ENCODE data around the gene OGFOD3.

OGFOD3 gene

DNA sequence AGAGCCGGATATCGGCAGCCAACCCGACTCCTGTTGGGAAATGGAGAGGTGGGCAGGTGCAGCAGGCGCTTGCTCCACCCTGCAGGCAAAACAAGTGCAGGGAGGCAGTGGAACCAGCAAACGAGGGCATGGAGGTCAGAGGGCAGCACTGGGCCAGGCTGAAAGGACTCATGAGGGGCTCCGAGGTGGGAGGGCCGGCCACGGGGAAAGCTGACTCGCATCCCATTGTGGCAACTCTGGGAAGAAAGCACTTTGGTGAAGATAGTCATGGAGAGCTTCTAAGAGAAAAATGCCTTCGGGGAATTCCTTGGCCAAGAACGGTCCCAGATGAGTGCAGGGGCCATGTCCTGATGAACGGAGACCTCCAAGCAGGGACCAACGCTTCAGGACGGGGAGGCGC is 27.7 kb upstream of the OGFOD3 start:
- no peak for DNase-seq

GRCh38 chr17:82445542-82445941 is 27.2 kb upstream of the OGFOD3 start:
- DNase-seq: no peak

- no peak for DNase-seq
These were observed 26.6 kb upstream of the OGFOD3 start for GRCh38 chr17:82444941-82445521.

DNA sequence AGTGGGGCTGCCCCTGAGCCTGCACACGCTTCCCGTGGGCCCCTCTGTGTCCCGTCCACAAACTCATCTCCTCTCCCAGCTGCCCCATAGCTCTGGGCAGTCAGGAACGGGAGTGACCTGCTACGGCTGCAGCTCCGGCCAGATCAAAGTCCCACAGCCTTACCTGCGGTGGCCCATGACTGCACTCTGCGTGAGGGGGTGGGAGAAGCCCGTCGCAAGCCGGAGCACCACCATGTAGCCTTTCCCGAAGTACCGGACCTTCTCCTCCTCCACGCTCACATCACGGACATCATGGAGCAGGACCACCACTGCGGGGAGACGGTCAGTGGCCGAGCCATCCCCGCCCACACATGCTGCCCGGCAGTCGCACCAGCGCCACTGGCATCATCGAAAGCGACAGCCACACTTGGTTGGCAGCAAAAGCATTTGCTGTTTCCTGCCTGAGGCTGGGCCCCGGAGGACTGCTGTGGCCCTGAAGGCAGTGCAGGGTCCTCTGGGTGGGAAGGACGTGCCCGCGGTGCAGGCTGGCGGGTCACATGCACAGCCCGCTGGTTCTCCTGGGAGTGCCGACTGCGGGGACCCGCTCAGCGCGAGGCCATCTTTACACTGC is 26.0 kb upstream of the OGFOD3 start:
- no peak for DNase-seq

DNA sequence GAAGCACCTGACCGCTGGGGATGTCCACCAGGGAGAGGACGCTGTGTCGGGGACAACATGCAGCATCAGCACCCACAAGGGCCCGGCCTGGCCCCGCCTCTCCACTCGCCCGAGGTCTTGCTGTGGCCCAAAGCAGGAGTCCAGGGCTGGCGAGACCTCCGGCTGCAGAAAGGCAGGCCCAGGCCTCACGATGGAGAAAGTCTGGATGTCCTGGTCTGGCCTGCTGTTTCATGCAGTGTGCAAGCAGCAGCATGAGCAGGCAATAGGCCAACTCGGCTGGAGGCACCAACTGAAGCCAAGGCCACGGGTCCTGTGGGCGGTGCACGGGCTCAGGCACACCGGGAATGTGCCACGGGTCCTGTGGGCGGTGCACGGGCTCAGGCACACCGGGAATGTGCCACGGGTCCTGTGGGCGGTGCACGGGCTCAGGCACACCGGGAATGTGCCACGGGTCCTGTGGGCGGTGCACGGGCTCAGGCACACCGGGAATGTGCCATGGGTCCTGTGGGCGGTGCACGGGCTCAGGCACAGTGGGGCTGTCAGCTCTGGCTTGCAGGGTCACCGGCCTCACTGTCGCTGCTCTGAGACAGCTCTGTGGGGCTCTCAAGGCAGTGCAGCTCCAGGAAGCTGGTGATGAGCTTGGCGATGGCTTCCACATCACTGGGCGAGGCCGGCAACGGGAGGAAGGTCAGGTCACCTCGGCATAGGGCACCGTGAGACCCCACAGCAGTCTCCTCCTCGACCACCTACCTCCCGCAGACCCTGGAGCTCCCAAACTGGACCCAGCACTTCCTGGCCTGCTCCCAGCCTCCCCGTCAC is 25.3 kb upstream of the OGFOD3 start:
- no peak for DNase-seq

- no peak for DNase-seq
These were observed 24.5 kb upstream of the OGFOD3 start for GRCh38 chr17:82442643-82443464.

- DNase-seq: no peak
These were observed 23.5 kb upstream of the OGFOD3 start for GRCh38 chr17:82441691-82442487.

- no peak for DNase-seq
These were observed 22.7 kb upstream of the OGFOD3 start for GRCh38 chr17:82440991-82441627.

GRCh38 chr17:82440469-82440981 is 22.1 kb upstream of the OGFOD3 start:
- DNase-seq: no peak

GRCh38 chr17:82439829-82440365 is 21.5 kb upstream of the OGFOD3 start:
- DNase-seq: no peak

GRCh38 chr17:82439194-82439828 is 20.9 kb upstream of the OGFOD3 start:
- no peak for DNase-seq

DNA sequence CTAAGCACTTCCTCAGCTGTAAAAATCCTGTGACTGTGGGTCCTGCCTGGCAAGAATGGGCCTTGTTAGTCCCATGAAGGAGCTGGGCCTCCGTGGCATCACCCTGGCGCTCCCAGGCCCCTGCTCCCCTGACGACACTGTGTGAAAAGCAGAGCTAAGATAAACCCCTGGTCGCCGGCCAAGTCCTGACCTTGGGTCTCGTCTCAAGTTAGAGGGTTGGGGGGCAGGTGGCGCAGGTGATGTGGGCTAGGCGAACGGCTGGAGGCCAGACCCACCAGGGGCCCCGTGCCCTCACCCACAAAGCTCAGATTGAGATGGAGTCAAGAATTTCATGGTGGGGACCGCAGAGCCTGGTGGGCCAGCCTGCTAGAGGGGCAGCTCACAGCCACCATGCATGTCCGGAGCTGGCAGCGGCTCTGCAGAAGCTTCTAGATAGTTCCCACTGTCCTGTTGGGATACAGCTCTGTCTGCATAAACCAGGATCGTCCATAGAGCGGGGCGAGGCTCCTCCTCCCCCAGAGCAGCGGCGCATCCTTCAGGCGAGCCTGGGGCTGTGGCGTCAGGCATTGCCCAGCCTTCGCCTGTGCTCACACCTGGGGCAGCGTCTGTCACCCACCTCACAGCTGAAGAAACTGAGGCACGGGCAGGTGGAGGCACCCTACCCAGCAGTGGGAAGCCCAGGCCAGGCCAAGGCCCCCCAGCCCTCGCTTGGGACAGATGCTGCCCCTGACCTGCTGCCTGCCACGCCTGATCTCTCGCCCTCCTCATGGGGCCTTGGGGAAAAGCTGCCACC is 20.2 kb upstream of the OGFOD3 start:
- DNase-seq: no peak

GRCh38 chr17:82437325-82437668 is 18.9 kb upstream of the OGFOD3 start:
- DNase-seq: no peak

DNA sequence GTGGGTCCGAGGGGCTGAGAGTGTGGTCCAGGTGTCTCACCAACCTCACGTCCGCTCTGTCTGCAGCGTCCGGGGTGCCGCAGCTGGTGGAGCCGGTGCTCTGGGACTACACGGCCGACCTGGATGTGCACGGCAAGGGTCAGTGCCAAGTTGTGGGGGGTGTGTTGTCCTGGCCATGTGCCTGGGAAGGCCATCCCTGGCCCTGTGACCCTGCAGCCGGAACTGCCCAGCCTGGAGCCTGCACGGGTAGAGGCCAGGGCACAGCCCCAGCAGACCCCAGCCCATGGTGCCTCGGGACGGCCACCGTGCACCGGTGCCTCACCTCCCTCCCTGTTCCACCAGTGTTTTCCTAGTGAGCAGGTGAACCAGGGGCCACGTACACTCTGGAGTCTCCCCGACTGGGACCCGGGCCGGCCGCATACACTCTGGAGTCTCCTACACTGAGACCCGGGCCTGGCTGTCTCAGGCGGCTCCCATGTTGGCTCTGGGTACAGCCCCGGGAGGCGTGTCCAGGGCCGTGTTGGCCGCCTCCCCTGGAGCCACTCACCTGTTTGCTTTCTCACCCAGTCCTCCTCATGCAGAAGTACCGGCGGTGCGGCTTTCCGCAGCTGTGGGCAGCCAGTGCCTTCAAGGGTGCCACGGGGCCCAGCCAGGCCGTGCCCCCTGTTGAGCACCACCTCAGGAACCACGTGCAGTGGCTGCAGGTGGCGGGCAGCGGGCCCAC is 18.4 kb upstream of the OGFOD3 start:
- no peak for DNase-seq

DNA sequence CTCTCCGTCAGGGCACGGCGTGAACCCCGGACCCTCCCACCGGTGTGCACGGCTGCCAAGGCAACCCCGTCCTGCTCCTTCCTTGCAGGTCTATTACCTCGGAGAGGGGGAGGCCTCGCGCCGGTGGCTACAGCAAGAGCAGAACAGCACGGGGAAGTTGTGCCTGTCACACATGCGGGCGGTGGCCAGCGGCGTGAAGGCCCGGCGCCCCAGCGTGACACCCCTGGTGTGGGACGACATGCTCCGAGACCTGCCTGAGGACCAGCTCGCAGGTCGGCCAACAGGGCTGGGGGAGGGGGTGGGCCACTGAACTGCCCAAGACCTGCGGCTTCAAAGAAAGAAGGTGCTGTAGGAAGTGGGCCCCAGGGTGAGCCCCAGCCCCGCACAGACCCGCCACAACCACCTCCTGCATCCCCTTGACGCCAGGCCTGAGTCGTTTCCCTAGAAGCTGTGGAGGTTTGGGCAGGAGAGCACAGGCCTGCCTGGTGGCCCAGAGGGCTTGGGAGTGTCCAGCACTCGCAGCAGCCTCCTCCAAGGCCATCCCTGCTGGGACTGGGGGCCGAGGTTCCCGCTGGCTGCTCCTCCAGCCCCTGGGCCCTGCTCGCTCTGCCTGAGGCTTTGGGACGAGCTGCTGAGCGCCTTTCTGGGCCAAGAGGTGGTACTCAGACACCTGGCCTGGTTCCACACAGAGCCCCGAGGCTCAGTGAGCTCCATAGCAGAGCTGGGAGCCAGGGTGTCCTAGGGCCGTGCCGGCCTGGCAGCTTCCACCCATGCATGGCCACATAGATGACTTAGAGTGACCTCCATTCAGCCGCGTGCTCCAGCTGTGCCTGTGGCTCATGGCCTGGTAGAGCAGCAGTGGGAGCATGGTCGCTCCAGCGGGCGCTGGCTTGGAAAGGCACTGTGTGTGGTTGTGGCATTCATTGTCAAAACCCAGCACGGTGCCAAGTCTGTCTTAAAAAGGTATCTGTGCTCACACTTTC is 17.5 kb upstream of the OGFOD3 start:
- no peak for DNase-seq

DNA sequence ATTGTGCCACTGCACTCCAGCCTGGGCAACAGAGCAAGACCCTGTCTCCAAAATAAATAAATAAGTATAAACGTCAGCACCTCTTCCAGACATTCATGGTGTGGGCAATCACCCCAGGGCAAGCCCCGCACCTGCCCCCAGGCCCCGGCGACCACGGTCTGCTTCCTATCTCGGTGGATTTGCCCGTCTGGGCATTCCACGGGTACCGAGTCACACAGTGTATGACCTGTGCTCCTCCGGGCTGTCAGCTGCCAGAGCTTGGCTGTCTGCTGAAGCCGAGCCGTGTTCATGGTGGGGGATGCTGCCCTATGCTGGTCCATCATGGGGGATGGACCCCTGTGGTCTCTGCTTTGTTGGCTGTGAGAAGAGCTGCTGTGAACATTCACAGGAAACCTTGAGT is 16.7 kb upstream of the OGFOD3 start:
- DNase-seq: no peak

DNA sequence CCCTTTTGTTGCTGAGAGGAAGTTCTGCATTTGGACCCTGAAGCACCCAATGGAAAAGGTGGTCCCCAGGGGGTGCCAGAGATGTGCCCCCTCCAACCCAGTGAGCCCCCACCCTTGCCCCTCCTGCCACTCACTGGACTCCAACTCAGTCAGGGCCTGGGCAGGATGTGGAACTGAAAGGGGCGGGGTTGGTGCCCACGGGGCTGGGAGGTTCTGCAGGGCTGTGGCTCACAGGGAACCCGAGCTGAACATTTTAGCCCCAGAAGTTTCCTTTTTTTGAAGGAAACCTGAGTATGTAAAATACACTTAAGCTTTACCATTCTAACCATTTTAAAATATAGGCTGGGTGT is 15.8 kb upstream of the OGFOD3 start:
- DNase-seq: no peak

- no peak for DNase-seq
These were observed 15.3 kb upstream of the OGFOD3 start for GRCh38 chr17:82433560-82434215.

Data from NCI-H510A (cell line).